NCI-H1105 (cell line): ENCODE data around the gene CHRFAM7A.
"Not testable (repeated sequence)": the region's sequence is repeated elsewhere in the genome, so short reads cannot be mapped to it uniquely, and the experiment has no call there.

Source experiments
- DNase-seq: peaks from one replicate; lab custom pipeline; 2025; lab: John Stamatoyannopoulos, UW

Gene CHRFAM7A

GRCh38 chr15:30392766-30393663 is at the start of gene CHRFAM7A:
Gene CHRFAM7A (minus strand): TSS chr15:30393540. CDS start chr15:30383351, 10,189 bp downstream.
- not testable (repeated sequence) for DNase-seq

GRCh38 chr15:30438348-30438747 is 45.0 kb upstream of the CHRFAM7A start:
- DNase-seq: not testable (repeated sequence)

DNA sequence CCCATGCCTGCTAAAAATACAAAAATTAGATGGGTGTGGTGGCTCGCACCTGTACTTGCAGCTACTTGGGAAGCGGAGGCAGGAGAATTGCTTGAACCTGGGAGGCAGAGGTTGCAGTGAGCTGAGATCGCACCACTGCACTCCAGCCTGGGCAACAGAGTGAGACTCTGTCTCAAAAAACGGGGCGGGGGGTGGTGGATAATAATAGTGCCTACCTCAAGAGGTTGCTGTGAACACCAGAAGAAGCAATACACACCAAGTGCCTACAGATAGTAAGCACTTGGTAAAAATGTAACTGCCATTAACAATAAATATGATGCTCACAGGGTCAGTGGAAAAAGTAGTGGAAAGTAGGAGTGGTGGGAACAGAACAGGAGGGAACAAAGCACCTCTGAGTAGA is 42.5 kb upstream of the CHRFAM7A start:
- DNase-seq: not testable (repeated sequence)

DNA sequence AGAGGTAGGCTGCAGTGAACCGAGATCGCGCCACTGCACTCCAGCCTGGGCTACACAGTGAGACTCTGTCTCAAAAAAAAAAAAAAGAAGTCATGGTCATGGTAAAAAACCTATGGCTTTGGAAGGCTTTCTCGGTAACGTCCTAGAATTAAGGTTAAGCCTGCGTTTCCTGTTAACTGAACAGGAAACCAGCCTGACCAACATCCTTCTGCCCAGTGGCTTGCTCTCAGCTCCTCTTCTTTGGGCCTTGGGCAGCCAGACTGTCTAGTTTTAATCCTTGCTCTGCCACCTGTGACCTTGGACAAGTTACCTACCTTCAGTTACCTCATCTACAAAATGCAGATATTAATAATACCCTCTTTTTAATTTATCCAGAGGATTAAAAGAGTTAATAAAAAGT is 27.4 kb upstream of the CHRFAM7A start:
- not testable (repeated sequence) for DNase-seq

- DNase-seq: not testable (repeated sequence)
Observed at GRCh38 chr15:30414160-30414559, 20.8 kb upstream of the CHRFAM7A start, which contains the start of gene GOLGA8R. Gene GOLGA8R (minus strand): TSS chr15:30414260. CDS start chr15:30414162, 98 bp downstream.

DNA sequence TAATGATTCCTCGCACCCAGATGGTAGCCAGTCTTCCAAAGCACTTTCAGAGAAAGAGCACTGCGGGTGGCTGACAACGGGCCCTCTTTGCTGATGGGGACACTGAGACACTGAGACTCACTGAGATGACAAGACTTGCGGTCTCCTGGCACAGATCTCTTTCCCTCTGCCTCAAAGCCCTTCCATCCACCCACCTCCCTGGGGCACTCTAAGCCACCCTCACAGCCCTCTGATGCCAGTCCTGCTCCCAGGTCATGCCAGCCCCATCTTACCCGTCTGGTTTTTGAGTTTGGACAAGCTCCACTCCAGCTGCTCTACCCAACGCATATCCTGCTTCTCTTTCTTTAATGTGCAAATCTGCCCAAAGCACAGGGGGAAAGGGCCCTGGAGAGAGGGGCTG is 14.3 kb upstream of the CHRFAM7A start:
- DNase-seq: not testable (repeated sequence)

- DNase-seq: not testable (repeated sequence)
Observed at GRCh38 chr15:30398988-30399387, 5.6 kb upstream of the CHRFAM7A start.

- not testable (repeated sequence) for DNase-seq
Observed at GRCh38 chr15:30393664-30393991, 288 bp upstream of the CHRFAM7A start.

- DNase-seq: not testable (repeated sequence)
Observed at GRCh38 chr15:30386318-30386887, 6.9 kb downstream of the CHRFAM7A start.

DNA sequence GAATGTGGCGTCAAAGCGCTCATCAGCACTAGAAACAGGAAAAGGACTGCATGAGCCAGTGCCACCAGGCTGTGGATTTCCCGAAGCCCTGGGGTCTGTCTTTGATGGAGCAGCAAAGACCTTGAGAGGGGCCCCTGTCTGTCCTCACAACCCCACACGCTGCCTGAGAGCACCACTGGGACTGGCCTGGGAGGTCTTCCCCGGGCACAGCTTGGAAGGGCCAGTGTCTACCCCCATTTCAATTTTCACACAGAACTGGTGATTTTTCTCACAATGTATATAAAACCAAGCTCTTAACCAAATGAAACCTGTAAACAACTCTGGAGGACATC is 16.3 kb downstream of the CHRFAM7A start:
- DNase-seq: not testable (repeated sequence)

DNA sequence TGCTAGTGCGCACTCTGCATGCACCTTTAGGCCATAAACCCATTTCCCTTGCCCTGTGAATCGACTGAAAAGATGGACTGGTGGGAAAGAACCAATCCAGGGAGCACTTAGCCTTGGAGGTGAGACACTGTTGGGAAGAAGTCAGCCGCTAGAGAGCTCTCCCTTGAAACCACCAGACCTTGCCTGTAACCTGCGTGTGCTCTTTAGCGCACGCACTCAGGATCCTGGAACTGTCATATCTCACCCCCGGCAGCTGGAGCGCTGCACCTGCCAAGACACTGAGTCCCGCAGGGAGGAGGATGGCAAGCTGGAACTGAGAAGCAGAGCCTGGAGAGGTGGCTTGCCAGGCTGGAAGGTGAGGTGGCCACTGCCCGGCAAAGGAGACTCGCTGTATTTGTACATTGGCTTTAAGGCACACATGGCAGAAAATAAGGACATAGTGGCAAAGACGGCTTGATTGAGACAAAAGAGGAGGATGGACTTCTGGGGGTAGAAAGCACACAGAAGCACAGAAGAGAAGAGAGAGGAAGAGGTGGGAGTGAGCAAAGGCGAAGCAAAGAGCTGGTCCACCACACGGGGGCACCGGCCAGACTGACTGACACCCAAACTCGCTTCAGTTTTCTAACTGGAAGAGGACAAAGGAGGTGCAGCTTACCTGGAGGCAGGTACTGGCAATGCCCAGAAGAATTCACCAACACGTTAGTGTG is 16.8 kb downstream of the CHRFAM7A start:
- not testable (repeated sequence) for DNase-seq

DNA sequence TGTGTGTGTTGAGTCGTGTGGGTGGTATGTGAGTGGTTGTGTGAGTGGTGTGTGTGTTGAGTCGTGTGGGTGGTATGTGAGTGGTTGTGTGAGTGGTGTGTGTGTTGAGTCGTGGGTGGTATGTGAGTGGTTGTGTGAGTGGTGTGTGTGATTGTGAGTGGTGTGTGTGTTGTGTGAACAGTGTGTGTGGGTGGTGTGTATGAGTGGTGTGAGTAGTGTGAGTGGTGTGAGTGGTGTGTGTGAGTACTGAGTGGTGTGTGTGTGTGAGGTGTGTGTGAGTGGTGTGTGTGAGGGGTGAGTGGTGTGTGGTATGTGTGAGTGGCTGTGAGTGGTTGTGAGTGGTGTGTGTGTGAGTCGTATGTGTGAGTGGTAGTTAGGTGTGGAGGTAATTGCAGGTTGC is 17.5 kb downstream of the CHRFAM7A start:
- not testable (repeated sequence) for DNase-seq

GRCh38 chr15:30374862-30375261 is 18.5 kb downstream of the CHRFAM7A start:
- DNase-seq: not testable (repeated sequence)

- DNase-seq: not testable (repeated sequence)
Observed at GRCh38 chr15:30368271-30368670, 25.1 kb downstream of the CHRFAM7A start.

DNA sequence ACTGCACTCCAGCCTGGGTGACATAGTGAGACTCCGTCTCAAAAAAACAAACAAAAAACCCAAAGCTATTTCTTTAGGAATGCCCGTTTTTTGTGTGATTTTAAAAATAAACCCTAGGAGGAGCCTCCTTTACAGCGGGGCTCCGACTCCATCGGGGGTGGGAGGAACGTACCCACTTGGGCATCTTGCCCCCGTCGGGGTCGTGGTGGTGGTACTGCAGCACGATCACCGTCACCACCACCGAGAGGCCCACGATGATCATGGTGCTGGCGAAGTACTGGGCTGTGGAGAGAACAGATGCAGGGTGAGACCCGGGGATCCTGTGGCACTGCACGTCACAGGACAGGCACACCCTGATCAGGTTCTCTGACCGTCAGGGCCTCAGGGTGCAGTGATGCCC is 26.1 kb downstream of the CHRFAM7A start:
- not testable (repeated sequence) for DNase-seq

DNA sequence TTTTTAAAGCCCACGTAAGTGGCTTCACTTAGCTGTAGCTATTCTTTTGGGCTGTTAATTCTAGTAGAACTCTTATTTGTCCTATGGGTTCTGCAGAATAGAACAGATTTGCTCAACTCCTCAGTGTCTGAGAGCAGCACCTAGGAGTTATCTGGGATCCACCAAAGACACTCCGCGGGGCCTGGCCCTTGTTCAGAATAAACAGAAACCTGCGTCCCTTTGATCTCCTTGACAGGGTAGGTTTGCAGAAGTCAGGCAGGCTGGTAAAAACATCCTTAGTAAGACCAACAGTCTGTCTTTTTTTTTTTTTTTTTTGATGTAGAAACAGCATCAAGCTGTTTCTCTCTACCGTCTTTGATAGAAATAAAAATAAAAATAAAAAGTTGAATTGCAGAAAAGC is 31.9 kb downstream of the CHRFAM7A start:
- not testable (repeated sequence) for DNase-seq

- DNase-seq: not testable (repeated sequence)
Observed at GRCh38 chr15:30360990-30361389, 32.4 kb downstream of the CHRFAM7A start.

GRCh38 chr15:30355043-30355442 is 38.3 kb downstream of the CHRFAM7A start:
- not testable (repeated sequence) for DNase-seq

DNA sequence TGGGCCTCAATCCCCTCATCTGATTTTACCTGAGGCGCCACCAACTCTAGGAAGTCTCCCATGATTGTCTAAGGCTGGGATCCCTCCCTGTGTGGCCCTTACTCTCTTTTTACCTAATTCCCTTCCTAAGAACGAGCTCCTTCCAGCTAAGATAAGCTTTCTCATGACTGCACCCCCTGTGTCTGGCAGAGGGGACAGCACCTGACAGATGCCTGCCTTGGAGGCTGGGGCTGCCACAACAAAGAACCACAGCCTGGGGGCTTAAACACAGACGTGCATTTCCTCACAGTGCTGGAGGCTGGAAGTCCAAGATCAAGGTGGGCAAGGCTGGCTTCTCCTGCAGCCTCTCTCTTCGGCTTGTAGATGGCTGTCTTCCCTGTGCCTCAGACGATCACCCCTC is 43.5 kb downstream of the CHRFAM7A start:
- not testable (repeated sequence) for DNase-seq

GRCh38 chr15:30336584-30336983 is 56.8 kb downstream of the CHRFAM7A start:
- not testable (repeated sequence) for DNase-seq

DNA sequence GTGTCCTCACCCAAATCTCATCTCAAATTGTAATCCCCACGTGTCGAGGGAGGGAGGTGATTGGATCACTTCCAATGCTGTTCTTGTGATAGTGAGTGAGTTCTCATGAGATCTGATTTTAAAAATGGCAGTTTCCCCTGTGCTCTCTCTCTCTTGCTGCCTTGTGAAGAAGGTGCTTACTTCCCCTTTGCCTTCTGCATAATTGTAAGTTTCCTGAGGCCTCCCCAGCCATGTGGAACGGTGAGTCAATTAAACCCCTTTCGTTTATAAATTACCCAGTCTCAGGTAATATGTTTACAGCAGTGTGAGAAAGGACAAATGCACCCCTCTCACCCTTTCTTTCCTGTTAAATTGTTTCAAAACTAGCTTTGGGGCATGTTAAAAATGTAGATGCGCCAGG is 59.2 kb downstream of the CHRFAM7A start:
- not testable (repeated sequence) for DNase-seq

GRCh38 chr15:30326145-30326544 is 67.2 kb downstream of the CHRFAM7A start:
- DNase-seq: not testable (repeated sequence)

DNA sequence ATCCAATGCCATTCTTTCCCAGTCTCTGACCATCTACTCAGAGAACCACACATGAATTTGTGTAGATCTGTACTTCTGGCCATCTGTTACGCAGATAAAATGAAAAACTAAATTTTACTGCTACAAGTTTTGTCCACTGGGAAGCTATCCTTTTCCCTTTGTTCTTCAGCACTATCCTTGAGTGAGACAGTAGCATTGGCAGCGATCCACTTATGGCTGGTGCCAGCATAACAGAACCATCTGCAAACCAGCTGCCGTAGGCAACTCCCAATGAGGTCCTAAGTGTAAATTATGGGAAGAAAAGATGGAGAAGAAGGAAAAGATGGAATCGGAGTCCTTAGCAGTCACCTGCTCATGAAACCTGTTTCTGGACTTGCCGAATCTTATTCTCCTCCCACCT is 72.3 kb downstream of the CHRFAM7A start:
- not testable (repeated sequence) for DNase-seq
